Left renal cortex interstitium (tissue), 4 donors: ENCODE measurements around the gene SNX17. TPM values are rescaled to one million over a fixed set of nuclear protein-coding genes. Genes with fewer than 3 reads are reported as not detected.
"Not testable (repeated sequence)": the region's sequence is repeated elsewhere in the genome, so short reads cannot be mapped to it uniquely, and the experiment has no call there.

Experiments
- DNase-seq, 4 donors: peaks; one replicate each; pipeline ENCODE4 v3.0.0-alpha.2; 2013; ENCODE audit warnings: low read depth in 4 of 4, low spot score in 2 of 4, missing footprints in 1 of 4
- polyA plus RNA-seq, 4 donors: library from polyadenylated mRNA; unstranded; fragments of 120-200 nt; gene quantifications; one replicate each; pipeline ENCODE4 v1.2.1, GENCODE V29; 2013; ENCODE audit not compliant: insufficient read length in 4 of 4

Gene SNX17
- polyA plus RNA-seq = 100 to 1,000 TPM in 3 of 4 donors, 10 to 100 TPM in 1; 99.0 to 127 (median 108) TPM

- peak; percentile 90 to 99 (median 98) for DNase-seq
These were observed at the start of gene SNX17, which contains the start of gene EIF2B4 for GRCh38 chr2:27370026-27370815. SNX17 (plus strand) TSS chr2:27370616; CDS start chr2:27370744, 128 bp downstream. EIF2B4 (minus strand) TSS chr2:27370338; CDS start chr2:27370314, 24 bp downstream.

DNA sequence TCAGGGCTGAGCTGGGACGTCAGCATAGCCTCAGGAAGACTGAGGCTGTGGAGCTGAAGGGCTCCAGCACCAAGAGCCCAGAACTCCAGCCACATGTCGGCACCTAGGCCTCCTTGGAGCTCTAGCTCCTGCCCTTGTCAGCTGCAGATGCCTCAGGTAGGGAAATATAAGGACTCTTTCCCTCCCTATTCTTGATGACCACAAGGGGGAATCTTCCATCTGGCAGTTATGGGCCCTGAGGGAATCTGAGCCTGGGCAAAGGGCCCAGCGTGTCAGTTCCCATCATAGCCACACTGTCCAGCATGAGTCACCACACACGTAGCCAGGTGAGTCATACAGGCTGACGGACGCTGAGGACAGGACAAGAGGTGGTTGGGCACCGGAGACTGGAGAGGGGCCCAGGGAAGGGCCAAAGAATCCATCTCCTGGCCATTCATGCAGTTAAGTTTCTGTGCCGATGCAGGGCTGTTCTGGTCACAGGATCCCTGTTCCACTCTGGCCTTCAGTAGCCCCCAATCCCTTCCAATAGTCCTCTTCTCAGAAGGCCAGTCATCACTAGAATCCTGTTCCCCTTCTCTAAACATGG, 49.4 kb upstream of the SNX17 start:
- DNase-seq = no peak

DNA sequence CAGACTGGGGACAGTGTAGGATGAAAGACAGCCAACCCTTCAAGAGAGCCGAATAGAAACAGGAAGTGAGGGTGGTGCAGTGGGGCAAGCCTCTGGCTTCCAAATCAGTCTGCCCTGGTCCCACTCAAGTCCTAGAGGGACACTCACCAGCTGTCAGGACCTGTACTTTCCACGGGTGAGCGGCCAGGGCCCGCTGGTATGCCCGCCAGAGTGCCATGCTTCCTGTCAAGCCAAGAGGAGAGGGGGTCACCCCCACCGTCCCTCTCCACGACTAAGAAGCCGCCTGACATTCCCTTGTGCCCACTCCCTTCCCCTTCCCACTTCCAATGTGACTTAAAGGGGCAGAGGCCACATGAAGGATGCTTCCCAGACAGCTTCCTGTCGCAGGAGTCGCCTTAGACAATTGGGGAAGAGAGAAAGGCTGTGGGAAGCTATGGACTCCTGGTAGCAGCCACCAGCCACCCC, 48.1 kb upstream of the SNX17 start:
- no peak for DNase-seq

DNA sequence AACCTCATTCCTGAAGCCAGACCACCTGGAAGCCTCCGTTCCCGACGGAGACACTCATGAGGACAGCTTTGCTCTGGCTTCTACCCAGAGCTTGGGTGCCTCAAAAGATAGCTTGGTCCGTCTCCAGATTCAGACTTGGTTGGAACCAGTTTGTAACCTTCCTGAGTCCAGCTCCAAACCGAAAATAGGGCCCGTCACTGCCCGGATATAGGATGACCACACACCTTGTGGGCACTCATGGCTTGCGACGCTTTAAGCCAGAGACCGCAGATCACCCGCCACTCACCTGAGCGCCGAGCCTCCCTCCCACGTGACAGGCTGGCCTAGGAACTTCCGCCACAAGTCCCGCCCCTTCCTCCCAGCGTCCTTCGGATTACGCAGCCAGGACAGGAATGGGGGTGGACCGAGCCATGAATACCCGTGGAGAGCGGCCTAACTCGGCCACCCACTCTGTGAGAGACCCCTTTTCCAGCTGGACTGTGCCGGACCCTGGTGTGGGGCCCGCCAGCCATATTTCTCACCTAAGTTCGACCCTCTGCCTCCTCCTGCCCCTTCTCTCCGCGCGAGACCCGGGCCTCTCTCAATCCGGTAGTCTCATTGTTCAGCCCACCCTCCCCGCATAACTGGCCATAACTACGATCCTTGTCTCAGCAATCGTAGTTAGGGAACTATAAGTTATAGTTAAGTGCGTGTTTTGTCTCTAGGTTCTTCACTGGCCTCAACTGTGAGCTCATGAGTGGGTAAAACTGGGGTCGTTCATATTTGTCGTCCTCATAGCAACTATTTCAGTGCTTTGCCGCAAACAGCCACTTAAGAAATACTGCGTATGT, 47.4 kb upstream of the SNX17 start, which contains the start of gene MPV17:
MPV17 (minus strand) TSS at position 332 of the 830 bp plus-strand sequence. CDS start 580 bp downstream, outside the sequence.
- peak; percentile 65 to 91 (median 82) for DNase-seq

- no peak for DNase-seq
These were observed 46.7 kb upstream of the SNX17 start for GRCh38 chr2:27323596-27324285.

- no peak for DNase-seq
These were observed 45.7 kb upstream of the SNX17 start for GRCh38 chr2:27324720-27325119.

GRCh38 chr2:27335311-27335710, 35.1 kb upstream of the SNX17 start:
- no peak for DNase-seq

DNA sequence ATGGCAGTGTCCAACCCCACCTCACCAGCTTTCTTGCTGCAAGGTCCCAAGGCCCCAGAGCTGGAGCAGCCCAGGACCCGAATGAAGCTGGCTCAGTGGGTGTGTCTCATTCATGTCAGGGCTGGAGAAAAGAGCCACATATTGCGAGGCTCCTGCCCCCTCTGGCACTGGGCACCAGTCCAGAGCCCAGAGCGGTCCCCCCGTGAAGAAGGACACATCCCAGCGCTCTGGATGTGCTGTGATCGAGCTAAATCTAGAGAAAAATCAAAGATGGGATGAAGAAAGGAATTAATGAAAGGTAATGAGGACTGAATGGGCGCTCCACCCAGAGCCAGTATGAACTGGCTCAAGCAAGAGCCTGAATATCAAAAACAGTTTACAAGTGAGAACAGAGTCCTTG, 34.2 kb upstream of the SNX17 start:
- no peak for DNase-seq

DNA sequence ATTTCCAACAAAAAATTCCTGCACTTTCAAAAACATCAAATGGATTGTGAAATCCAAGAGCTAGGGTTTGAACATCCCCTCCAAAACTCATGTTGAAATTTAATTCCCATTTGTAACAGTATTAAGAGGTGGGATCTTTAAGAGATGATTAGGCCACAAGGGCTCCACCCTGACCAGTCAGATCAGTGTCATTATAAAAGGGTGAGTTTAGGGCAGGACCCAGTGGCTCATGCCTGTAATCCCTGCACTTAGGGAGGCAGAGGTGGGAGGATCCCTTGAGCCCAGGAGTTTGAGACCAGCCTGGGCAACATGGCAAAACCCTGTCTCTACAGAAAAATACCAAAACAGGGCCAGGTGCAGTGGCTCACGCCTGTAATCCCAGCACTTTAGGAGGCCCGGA, 22.8 kb upstream of the SNX17 start:
- no peak for DNase-seq

DNA sequence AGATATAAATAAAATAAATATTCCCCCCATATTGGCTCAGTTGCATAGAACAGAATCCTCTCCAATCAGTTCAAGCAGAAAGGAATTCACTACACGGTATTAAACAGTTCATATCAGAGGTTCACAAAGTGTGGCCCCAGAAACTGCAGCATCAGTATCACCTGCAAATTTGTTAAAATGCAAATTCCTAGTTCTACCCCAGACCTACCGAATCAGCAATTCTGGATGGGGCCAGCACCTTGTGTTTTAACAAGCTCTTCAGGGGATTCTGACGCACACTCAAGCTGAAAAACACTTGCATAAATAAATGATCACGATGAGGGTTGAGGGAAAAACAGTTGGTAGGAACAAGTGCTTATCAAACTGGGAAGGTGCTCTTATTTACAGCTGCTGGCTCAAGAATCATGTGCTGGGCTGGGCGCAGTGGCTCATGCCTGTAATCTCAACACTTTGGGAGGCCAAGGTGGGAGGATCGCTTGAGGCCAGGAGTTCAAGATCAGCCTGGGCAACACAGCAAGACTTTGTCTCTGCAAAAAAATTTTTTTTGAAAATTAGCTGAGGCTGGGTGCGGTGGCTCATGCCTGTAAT, 20.2 kb upstream of the SNX17 start:
- DNase-seq = no peak

DNA sequence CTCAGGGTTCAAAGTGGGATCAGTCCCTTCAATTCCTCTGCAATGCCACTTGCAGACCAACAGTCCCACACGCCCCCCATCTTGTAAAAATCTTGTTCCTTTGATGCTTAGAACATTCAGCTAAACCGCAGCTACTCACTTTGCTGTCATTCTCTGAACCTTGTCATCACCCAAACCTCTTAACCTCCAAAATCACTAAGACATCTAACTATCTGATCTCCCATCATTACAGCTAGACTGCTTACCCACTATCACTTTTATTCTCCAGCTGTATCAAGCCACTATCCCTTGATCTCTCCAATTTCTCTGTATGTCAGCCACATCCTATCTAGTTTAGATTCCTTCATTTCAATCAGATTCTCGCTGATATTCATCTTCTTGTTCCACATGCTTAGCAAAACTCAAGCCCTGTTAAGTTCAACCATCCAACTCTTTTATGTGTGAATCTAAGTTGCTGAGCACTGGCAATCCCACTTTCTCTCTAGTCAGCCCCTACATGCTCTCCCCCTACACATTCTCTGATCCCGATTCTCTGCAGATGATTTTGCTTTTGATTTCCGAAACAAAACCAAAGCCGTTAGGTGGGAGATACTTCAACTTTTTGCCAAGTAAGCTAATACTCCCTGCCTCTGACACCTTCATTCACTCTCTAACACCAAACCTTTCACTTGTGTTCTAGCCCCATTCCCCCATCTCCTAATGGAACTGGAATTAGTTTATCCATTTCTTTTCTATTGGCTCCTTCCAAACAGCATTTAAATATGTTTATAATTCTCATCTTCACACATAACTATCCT, 18.4 kb upstream of the SNX17 start:
- DNase-seq = no peak

GRCh38 chr2:27353386-27353761, 17.0 kb upstream of the SNX17 start:
- not testable (repeated sequence) for DNase-seq

GRCh38 chr2:27353762-27354596, 16.4 kb upstream of the SNX17 start:
- no peak for DNase-seq

DNA sequence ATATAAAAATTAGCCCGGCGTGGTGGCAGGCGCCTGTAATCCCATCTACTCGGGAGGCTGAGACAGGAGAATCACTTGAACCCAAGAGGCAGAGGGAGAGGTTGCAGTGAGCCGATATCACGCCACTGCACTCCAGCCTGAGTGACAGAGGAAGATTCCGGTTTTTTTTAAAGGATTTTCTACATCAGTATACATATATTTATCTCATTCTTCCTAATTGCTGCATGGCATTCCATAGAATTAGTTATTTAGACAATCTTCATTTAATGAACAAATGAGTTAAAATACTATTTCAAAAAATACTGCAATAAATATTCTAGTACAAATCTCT, 15.9 kb upstream of the SNX17 start:
- DNase-seq = no peak

DNA sequence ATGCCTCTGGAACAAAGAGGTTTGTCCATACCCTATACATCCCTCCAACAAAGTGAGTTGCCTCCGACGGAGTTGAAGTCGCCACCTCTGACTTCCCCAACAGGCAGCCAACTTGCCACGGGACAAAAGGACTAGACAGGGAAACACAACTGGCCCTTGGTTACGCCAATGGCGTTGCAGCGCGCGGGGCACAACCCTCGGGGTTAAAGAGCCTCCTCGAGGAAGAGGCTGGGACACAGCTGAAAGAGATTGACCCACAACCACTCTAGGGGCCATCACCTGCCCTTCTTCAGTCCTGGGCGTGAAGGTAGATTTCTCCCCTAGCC, 14.4 kb upstream of the SNX17 start:
- DNase-seq = no peak

- DNase-seq = peak; percentile 94 to 97 (median 94)
These were observed 13.8 kb upstream of the SNX17 start, which contains the start of gene GTF3C2 for GRCh38 chr2:27356382-27357181. GTF3C2 (minus strand) TSS chr2:27356764; CDS start chr2:27343554, 13,210 bp downstream.

DNA sequence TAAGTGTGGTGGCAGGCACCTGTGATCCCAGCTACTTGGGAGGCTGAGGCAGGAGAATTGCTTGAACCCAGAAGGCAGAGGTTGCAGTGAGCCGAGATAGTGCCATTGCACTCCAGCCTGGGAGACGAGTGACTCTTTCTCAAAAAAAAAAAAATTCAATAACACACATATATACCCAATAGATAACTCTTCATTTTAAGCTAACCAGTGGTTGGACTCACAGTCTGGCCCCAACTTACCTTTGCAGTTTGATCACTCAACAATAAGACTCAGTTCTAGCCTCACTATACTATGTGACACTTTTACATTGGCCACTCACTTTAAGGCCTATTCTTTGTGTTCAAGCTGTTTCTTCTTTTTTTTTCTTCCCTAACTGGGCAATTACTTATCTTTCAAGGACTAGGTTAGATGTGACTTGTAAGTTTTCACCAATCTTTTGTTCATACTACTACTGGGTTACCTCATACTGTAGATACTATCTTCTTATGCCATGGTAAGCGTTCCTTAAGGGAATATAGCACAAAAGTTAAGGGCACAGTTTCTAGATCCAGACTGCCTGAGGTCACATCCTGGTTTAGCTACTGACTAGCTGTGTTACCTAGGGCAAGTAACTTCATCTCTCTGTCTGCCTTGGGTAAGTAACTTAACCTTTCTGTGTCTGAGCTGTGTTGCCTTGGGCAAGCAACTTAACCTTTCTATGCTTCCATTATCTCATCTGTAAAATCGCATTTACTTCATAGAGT, 7.6 kb upstream of the SNX17 start:
- DNase-seq = no peak
